Stimulated activated CD4-positive, alpha-beta T cell treated with anti-CD3 and anti-CD28 coated beads, Interleukin-15, amount 100 ng/mL, for 1 hour (primary cell): ENCODE results near the gene EDN2.

Experiments used
- DNase-seq, 2 donors: peaks; one replicate each; pipeline ENCODE4 v3.0.0-alpha.2; 2020; ENCODE audit warnings: low read depth in 1 of 2, low spot score in 1 of 2

Gene EDN2

GRCh38 chr1:41484402-41485241 is at the start of gene EDN2:
Gene EDN2 (minus strand): TSS chr1:41484683. CDS start chr1:41484601, 82 bp downstream.
- no peak for DNase-seq

- DNase-seq, result no peak
These were observed 49.2 kb upstream of the EDN2 start for GRCh38 chr1:41533731-41534080.

GRCh38 chr1:41533016-41533730 is 48.7 kb upstream of the EDN2 start:
- no peak for DNase-seq

- DNase-seq, result no peak
These were observed 47.9 kb upstream of the EDN2 start for GRCh38 chr1:41532206-41532975.

- DNase-seq, result no peak
These were observed 45.9 kb upstream of the EDN2 start for GRCh38 chr1:41530411-41530810.

GRCh38 chr1:41529621-41530395 is 45.3 kb upstream of the EDN2 start:
- no peak for DNase-seq

- no peak for DNase-seq
These were observed 44.5 kb upstream of the EDN2 start for GRCh38 chr1:41528726-41529605.

- DNase-seq, result no peak
These were observed 43.6 kb upstream of the EDN2 start for GRCh38 chr1:41528106-41528505.

GRCh38 chr1:41526956-41527561 is 42.6 kb upstream of the EDN2 start:
- DNase-seq, result no peak

- DNase-seq, result no peak
These were observed 41.6 kb upstream of the EDN2 start for GRCh38 chr1:41525891-41526587.

- DNase-seq, result no peak
These were observed 40.5 kb upstream of the EDN2 start for GRCh38 chr1:41524676-41525675.

GRCh38 chr1:41523949-41524675 is 39.6 kb upstream of the EDN2 start:
- no peak for DNase-seq

- DNase-seq, result no peak
These were observed 38.6 kb upstream of the EDN2 start for GRCh38 chr1:41523071-41523470.

- no peak for DNase-seq
These were observed 37.3 kb upstream of the EDN2 start for GRCh38 chr1:41521766-41522165.

- DNase-seq, result no peak
These were observed 36.7 kb upstream of the EDN2 start for GRCh38 chr1:41520951-41521752.

- no peak for DNase-seq
These were observed 35.2 kb upstream of the EDN2 start for GRCh38 chr1:41519667-41520066.
